Activated CD4-positive, alpha-beta T cell treated with anti-CD3 and anti-CD28 coated beads, Interleukin-2, amount 50 U/mL, for 48 hours (primary cell): ENCODE measurements around the gene TOP3A.

Experiments
- DNase-seq, 2 experiments: peaks; one replicate each; pipeline ENCODE4 v3.0.0-alpha.2; 2020

The TOP3A gene

GRCh38 chr17:18230288-18231141 lies 84.3 kb downstream of the TOP3A start:
- no peak for DNase-seq

GRCh38 chr17:18229771-18230170 lies 85.0 kb downstream of the TOP3A start:
- no peak for DNase-seq

GRCh38 chr17:18229254-18229653 lies 85.5 kb downstream of the TOP3A start:
- DNase-seq = no peak

- no peak for DNase-seq
Measured at GRCh38 chr17:18228176-18228682, 86.6 kb downstream of the TOP3A start.

- no peak for DNase-seq
Measured at GRCh38 chr17:18227635-18228034, 87.2 kb downstream of the TOP3A start.

GRCh38 chr17:18226284-18226945 lies 88.4 kb downstream of the TOP3A start:
- peak in 1 of 2 experiments; percentile 23 for DNase-seq

GRCh38 chr17:18225642-18226283 lies 89.0 kb downstream of the TOP3A start:
- no peak for DNase-seq

GRCh38 chr17:18225121-18225641 lies 89.6 kb downstream of the TOP3A start, which contains the start of gene LLGL1:
LLGL1 (plus strand) TSS chr17:18225635; CDS start chr17:18225683, 48 bp downstream.
- DNase-seq = peak; percentile 96

GRCh38 chr17:18224387-18225120 lies 90.2 kb downstream of the TOP3A start:
- DNase-seq = no peak

GRCh38 chr17:18224053-18224386 lies 90.8 kb downstream of the TOP3A start:
- no peak for DNase-seq
